ENCODE data around the gene ZNF425. TPM values are rescaled to one million over a fixed set of nuclear protein-coding genes. Genes with fewer than 3 reads are reported as not detected.
"Not testable (repeated sequence)": the region's sequence is repeated elsewhere in the genome, so short reads cannot be mapped to it uniquely, and the experiment has no call there.

Gene ZNF425
- total RNA-seq, 1 donor from 2014 or later = 1.1 TPM

- no peaks in the 10 kb centered on the region for H3K27me3 Mint-ChIP-seq (ENCODE audit: insufficient read depth)
- H3K36me3 Mint-ChIP-seq (ENCODE audit: low read depth) = peaks cover 27% of the 10 kb centered on the region
- H3K27ac Mint-ChIP-seq = no peak overlapping the region
- intact Hi-C loops (cut with micrococcal nuclease) = no loop called here
- H3K9me3 Mint-ChIP-seq = peaks cover 13% of the 10 kb centered on the region
- peaks cover 6% of the 10 kb centered on the region for H3K4me1 Mint-ChIP-seq (ENCODE audit: low read depth)
- no peak for DNase-seq (ENCODE audit: low spot score)
- no peak overlapping the region for H3K4me3 Mint-ChIP-seq
Observed at GRCh38 chr7:149084407-149084806, 41.7 kb downstream of the ZNF425 start.

- peaks cover 32% of the 10 kb centered on the region for H3K36me3 Mint-ChIP-seq (ENCODE audit: low read depth)
- peaks cover 13% of the 10 kb centered on the region for H3K9me3 Mint-ChIP-seq
- no peaks in the 10 kb centered on the region for H3K27me3 Mint-ChIP-seq (ENCODE audit: insufficient read depth)
- H3K27ac Mint-ChIP-seq = no peak overlapping the region
- no peak for DNase-seq (ENCODE audit: low spot score)
- intact Hi-C loops (cut with micrococcal nuclease) = no loop called here
- no peak overlapping the region for H3K4me3 Mint-ChIP-seq
- H3K4me1 Mint-ChIP-seq (ENCODE audit: low read depth) = no peaks in the 10 kb centered on the region
Observed at GRCh38 chr7:149081914-149082313, 44.2 kb downstream of the ZNF425 start.

- Mint-ChIP-seq H3K27me3 (ENCODE audit: insufficient read depth) (no peaks in the 10 kb centered on the region), H3K36me3 (ENCODE audit: low read depth) (peaks cover 29% of the 10 kb centered on the region), H3K4me3 (no peak overlapping the region), H3K4me1 (ENCODE audit: low read depth) (peaks cover 8% of the 10 kb centered on the region), H3K9me3 (no peaks in the 10 kb centered on the region), H3K27ac (no peak overlapping the region)
- no peak for DNase-seq (ENCODE audit: low spot score)
- intact Hi-C loops (cut with micrococcal nuclease) = no loop called here
Observed at GRCh38 chr7:149077594-149077993, 48.5 kb downstream of the ZNF425 start.

GRCh38 chr7:149075286-149075685 lies 50.8 kb downstream of the ZNF425 start:
- H3K27me3 Mint-ChIP-seq (ENCODE audit: insufficient read depth) = no peaks in the 10 kb centered on the region
- intact Hi-C loops (cut with micrococcal nuclease) = no loop called here
- H3K9me3 Mint-ChIP-seq = no peaks in the 10 kb centered on the region
- H3K27ac Mint-ChIP-seq = no peak overlapping the region
- no peak for DNase-seq (ENCODE audit: low spot score)
- H3K4me3 Mint-ChIP-seq = no peak overlapping the region
- peaks cover 29% of the 10 kb centered on the region for H3K36me3 Mint-ChIP-seq (ENCODE audit: low read depth)
- H3K4me1 Mint-ChIP-seq (ENCODE audit: low read depth) = peaks cover 8% of the 10 kb centered on the region

GRCh38 chr7:149074116-149074885 lies 51.8 kb downstream of the ZNF425 start:
- peaks cover 26% of the 10 kb centered on the region for H3K36me3 Mint-ChIP-seq (ENCODE audit: low read depth)
- no peaks in the 10 kb centered on the region for H3K9me3 Mint-ChIP-seq
- peaks cover 8% of the 10 kb centered on the region for H3K4me1 Mint-ChIP-seq (ENCODE audit: low read depth)
- peak overlapping the region; percentile 58 for H3K27ac Mint-ChIP-seq
- no peak for DNase-seq (ENCODE audit: low spot score)
- no peak overlapping the region for H3K4me3 Mint-ChIP-seq
- intact Hi-C loops (cut with micrococcal nuclease) = no loop called here
- H3K27me3 Mint-ChIP-seq (ENCODE audit: insufficient read depth) = no peaks in the 10 kb centered on the region

GRCh38 chr7:149072438-149072775 lies 53.7 kb downstream of the ZNF425 start:
- H3K27me3 Mint-ChIP-seq (ENCODE audit: insufficient read depth) = no peaks in the 10 kb centered on the region
- H3K9me3 Mint-ChIP-seq = no peaks in the 10 kb centered on the region
- intact Hi-C loops (cut with micrococcal nuclease) = no loop called here
- DNase-seq (ENCODE audit: low spot score) = no peak
- H3K36me3 Mint-ChIP-seq (ENCODE audit: low read depth) = peaks cover 28% of the 10 kb centered on the region
- H3K4me3 Mint-ChIP-seq = peak overlapping the region; percentile 49
- peaks cover 8% of the 10 kb centered on the region for H3K4me1 Mint-ChIP-seq (ENCODE audit: low read depth)
- peak overlapping the region; percentile 68 for H3K27ac Mint-ChIP-seq

GRCh38 chr7:149071641-149072437 lies 54.3 kb downstream of the ZNF425 start:
- no peaks in the 10 kb centered on the region for H3K27me3 Mint-ChIP-seq (ENCODE audit: insufficient read depth)
- peak overlapping the region; percentile 49 for H3K4me3 Mint-ChIP-seq
- peak overlapping the region; percentile 40 for H3K27ac Mint-ChIP-seq
- H3K9me3 Mint-ChIP-seq = no peaks in the 10 kb centered on the region
- DNase-seq (ENCODE audit: low spot score) = peak; percentile 34
- H3K36me3 Mint-ChIP-seq (ENCODE audit: low read depth) = peaks cover 24% of the 10 kb centered on the region
- intact Hi-C loops (cut with micrococcal nuclease) = no loop called here
- H3K4me1 Mint-ChIP-seq (ENCODE audit: low read depth) = peaks cover 8% of the 10 kb centered on the region

- Mint-ChIP-seq H3K27ac (no peak overlapping the region), H3K4me3 (no peak overlapping the region), H3K36me3 (ENCODE audit: low read depth) (peaks cover 22% of the 10 kb centered on the region), H3K27me3 (ENCODE audit: insufficient read depth) (no peaks in the 10 kb centered on the region), H3K4me1 (ENCODE audit: low read depth) (peaks cover 8% of the 10 kb centered on the region), H3K9me3 (no peaks in the 10 kb centered on the region)
- no peak for DNase-seq (ENCODE audit: low spot score)
- intact Hi-C loops (cut with micrococcal nuclease) = no loop called here
Observed at GRCh38 chr7:149071182-149071635, 54.9 kb downstream of the ZNF425 start.

- Mint-ChIP-seq H3K27ac (no peak overlapping the region), H3K9me3 (no peaks in the 10 kb centered on the region), H3K4me1 (ENCODE audit: low read depth) (peaks cover 8% of the 10 kb centered on the region), H3K27me3 (ENCODE audit: insufficient read depth) (no peaks in the 10 kb centered on the region), H3K4me3 (no peak overlapping the region), H3K36me3 (ENCODE audit: low read depth) (peaks cover 22% of the 10 kb centered on the region)
- no peak for DNase-seq (ENCODE audit: low spot score)
- intact Hi-C loops (cut with micrococcal nuclease) = no loop called here
Observed at GRCh38 chr7:149070372-149071125, 55.6 kb downstream of the ZNF425 start.

GRCh38 chr7:149067869-149068268 lies 58.3 kb downstream of the ZNF425 start:
- no peaks in the 10 kb centered on the region for H3K9me3 Mint-ChIP-seq
- H3K27ac Mint-ChIP-seq = no peak overlapping the region
- H3K27me3 Mint-ChIP-seq (ENCODE audit: insufficient read depth) = no peaks in the 10 kb centered on the region
- DNase-seq (ENCODE audit: low spot score) = no peak
- H3K4me3 Mint-ChIP-seq = peak overlapping the region; percentile 12
- peaks cover 8% of the 10 kb centered on the region for H3K4me1 Mint-ChIP-seq (ENCODE audit: low read depth)
- intact Hi-C loops (cut with micrococcal nuclease) = loop anchor here (5.0 to 10.0 kb wide), 3 partner anchors 429 to 803 kb away; partner anchors contain the start of gene ZNF746
- H3K36me3 Mint-ChIP-seq (ENCODE audit: low read depth) = peaks cover 14% of the 10 kb centered on the region

- Mint-ChIP-seq H3K27ac (no peak overlapping the region), H3K4me1 (ENCODE audit: low read depth) (peaks cover 8% of the 10 kb centered on the region), H3K9me3 (no peaks in the 10 kb centered on the region), H3K4me3 (no peak overlapping the region), H3K36me3 (ENCODE audit: low read depth) (peaks cover 6% of the 10 kb centered on the region), H3K27me3 (ENCODE audit: insufficient read depth) (no peaks in the 10 kb centered on the region)
- DNase-seq (ENCODE audit: low spot score) = no peak
- intact Hi-C loops (cut with micrococcal nuclease) = loop anchor here (10.0 kb wide), 2 partner anchors 559 to 799 kb away; no protein-coding TSS in a partner anchor
Observed at GRCh38 chr7:149063476-149063875, 62.6 kb downstream of the ZNF425 start.

GRCh38 chr7:149062217-149062899 lies 63.8 kb downstream of the ZNF425 start:
- H3K36me3 Mint-ChIP-seq (ENCODE audit: low read depth); H3K4me3 Mint-ChIP-seq; H3K9me3 Mint-ChIP-seq; H3K27ac Mint-ChIP-seq; H3K27me3 Mint-ChIP-seq (ENCODE audit: insufficient read depth); DNase-seq (ENCODE audit: low spot score); H3K4me1 Mint-ChIP-seq (ENCODE audit: low read depth): not testable (repeated sequence)
- intact Hi-C loops (cut with micrococcal nuclease) = loop anchor here (10.0 kb wide), 2 partner anchors 558 to 798 kb away; no protein-coding TSS in a partner anchor

Measured in activated T-helper 1 cell treated with anti-CD3 and anti-CD28 coated beads, Interleukin-12 subunit alpha, Interleukin-12 subunit beta, Interleukin-2, Interleukin-4 antibody, amounts not matched to agents 30 ng/mL and 10 ng/mL and 1 ng/mL, durations not matched to agents 14 hours and 24 hours and 36 hours (primary cell).